Thyroid gland (tissue), 4 donors: ENCODE measurements around the gene YAP1. TPM values are rescaled to one million over a fixed set of nuclear protein-coding genes. Genes with fewer than 3 reads are reported as not detected.

Experiments used
- DNase-seq, 2 donors: peaks; one replicate each; pipeline ENCODE4 v3.0.0-alpha.2; 2019
- H3K27ac ChIP-seq, 3 donors: fragments of 200-600 bp; sonication (generic); 1 replicate in 2 of 3; 2 replicates in 1 of 3; pipeline ENCODE4 v1.5.1; 2016 to 2019; ENCODE audit warnings: mild to moderate bottlenecking in 1 of 3, moderate library complexity in 1 of 3
- H3K27me3 ChIP-seq: fragments of 200-600 bp; sonication (generic); one replicate; pipeline ENCODE4 v1.5.1; 2019
- H3K36me3 ChIP-seq, 2 donors: fragments of 200-600 bp; sonication (generic); one replicate each; pipeline ENCODE4 v1.5.1; 2016 to 2019
- H3K4me1 ChIP-seq, 2 donors: fragments of 200-600 bp; sonication (generic); one replicate each; pipeline ENCODE4 v1.5.1; 2017 to 2019
- H3K4me3 ChIP-seq, 3 donors: fragments of 200-600 bp; sonication (generic); replicated peaks in 1 of 3; 1 replicate in 2 of 3; 2 replicates in 1 of 3; pipeline ENCODE4 v1.5.1; 2016; ENCODE audit warnings: mild to moderate bottlenecking in 1 of 3
- H3K9me3 ChIP-seq: fragments of 200-600 bp; sonication (generic); one replicate; pipeline ENCODE4 v1.5.1; 2017
- POLR2A ChIP-seq, 2 donors: fragments of 450-650 bp; IDR thresholded peaks; one replicate each; pipeline ENCODE4 v1.6.1; 2017; ENCODE audit warnings: antibody characterized with exemption in 2 of 2, mild to moderate bottlenecking in 2 of 2, moderate library complexity in 1 of 2
- WGBS, 2 donors: methylation state at CpG; one replicate each; pipeline ENCODE4 v1.1.5; 2017; 5-methylcytosine and 5-hydroxymethylcytosine counted together
- intact Hi-C: fragments of 100-400 bp; cut with DNase I; formaldehyde crosslinking; loops from one replicate; pipeline ENCODE4 v1.15.1; 2023
- total RNA-seq, 4 donors: library from RNA; depleted of rRNA; stranded (reverse); fragments of >200 nt; gene quantifications; one replicate each; pipeline ENCODE4 v1.2.3, GENCODE V29; 2016
- TF ChIP-seq, protein P1 (sequence below), 6 experiments: fragments of 200-600 bp in 3 of 6; fragments of 450-650 bp in 3 of 6; sonication (generic) in 3 of 6; IDR thresholded peaks; one replicate each; pipeline ENCODE4 v1.5.1; 2016 to 2019; ENCODE audit warnings: antibody characterized with exemption in 6 of 6, mild to moderate bottlenecking in 2 of 6, inconsistent platforms in 1 of 6, moderate library complexity in 1 of 6

YAP1 gene
- total RNA-seq, 4 donors from 2014 or later, result 162 to 202 (median 176) TPM

DNA sequence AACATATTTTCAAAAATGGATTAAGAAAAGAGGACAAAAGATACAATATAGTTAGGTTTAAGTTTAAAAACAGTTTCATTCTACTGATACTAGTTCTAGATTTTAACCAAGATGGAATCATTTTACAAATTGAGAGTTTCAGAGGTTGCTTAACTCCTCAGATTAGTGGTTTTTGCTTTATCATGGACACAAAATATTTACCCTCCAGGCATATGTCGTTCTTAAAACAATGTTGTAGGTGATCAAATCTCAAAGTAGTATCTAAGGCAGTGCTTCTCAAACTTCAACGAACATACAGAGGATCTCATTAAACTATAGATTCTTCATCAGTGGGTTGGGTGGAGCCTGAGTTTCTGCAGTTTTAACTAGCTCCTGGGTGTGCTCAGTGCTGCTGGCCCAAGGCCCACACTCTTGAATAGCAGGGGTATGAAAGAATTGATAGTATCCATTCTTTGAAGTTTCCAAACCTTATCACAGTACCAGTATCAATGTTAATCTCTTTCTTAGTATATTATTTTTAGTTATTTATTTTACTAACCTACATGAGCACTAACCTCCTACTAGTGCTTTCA, 48.0 kb downstream of the YAP1 start:
- intact Hi-C loops, result no loop called here
- no peaks in the 10 kb centered on the region for H3K27me3 ChIP-seq
- no peak overlapping the region for H3K4me3 ChIP-seq
- TF ChIP-seq, protein P1, sequence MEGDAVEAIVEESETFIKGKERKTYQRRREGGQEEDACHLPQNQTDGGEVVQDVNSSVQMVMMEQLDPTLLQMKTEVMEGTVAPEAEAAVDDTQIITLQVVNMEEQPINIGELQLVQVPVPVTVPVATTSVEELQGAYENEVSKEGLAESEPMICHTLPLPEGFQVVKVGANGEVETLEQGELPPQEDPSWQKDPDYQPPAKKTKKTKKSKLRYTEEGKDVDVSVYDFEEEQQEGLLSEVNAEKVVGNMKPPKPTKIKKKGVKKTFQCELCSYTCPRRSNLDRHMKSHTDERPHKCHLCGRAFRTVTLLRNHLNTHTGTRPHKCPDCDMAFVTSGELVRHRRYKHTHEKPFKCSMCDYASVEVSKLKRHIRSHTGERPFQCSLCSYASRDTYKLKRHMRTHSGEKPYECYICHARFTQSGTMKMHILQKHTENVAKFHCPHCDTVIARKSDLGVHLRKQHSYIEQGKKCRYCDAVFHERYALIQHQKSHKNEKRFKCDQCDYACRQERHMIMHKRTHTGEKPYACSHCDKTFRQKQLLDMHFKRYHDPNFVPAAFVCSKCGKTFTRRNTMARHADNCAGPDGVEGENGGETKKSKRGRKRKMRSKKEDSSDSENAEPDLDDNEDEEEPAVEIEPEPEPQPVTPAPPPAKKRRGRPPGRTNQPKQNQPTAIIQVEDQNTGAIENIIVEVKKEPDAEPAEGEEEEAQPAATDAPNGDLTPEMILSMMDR (IDR thresholded peaks at IDR 0.05), result no peak
- TF ChIP-seq POLR2A (IDR thresholded peaks at IDR 0.05), result no peak
- DNase-seq, result peak; percentile 9 to 20
- H3K4me1 ChIP-seq, result peaks cover 33 to 61% of the 10 kb centered on the region in 2 donors
- WGBS, 2 donors, result 45 to 49% methylated on average over 2 of the region's 2 CpGs
- no peaks in the 10 kb centered on the region for H3K36me3 ChIP-seq
- H3K9me3 ChIP-seq, result no peaks in the 10 kb centered on the region
- H3K27ac ChIP-seq, result peak overlapping the region in 1 of 3 donors; percentile 53

DNA sequence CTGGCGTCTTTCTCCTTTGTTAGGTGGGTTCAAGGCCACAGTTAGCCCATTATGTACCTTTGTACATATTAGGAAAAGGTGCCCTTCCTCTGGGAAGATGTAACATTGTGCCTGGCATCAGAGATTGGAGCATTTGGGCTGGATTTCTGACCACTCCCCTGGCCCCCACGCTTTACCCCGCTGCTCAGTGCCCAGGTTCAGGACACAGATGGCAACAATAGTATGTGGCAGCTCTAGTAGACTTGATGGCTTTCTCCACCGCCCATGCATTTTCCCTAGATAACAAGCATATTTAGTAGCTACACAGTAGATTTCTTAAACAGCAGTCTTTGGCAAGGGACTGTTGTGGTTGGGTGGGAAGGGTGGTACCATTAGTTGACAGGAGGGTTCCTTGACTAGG, 53.1 kb downstream of the YAP1 start:
- Histone ChIP-seq H3K36me3 (no peaks in the 10 kb centered on the region), H3K9me3 (no peaks in the 10 kb centered on the region), H3K4me3 (no peak overlapping the region), H3K27me3 (no peaks in the 10 kb centered on the region), H3K27ac (no peak overlapping the region), H3K4me1 (peaks cover 10 to 37% of the 10 kb centered on the region in 2 donors)
- WGBS, 2 donors, result 93 to 100% methylated on average over 4 of the region's 4 CpGs
- TF ChIP-seq, protein P1 (IDR thresholded peaks at IDR 0.05), result no peak
- TF ChIP-seq POLR2A (IDR thresholded peaks at IDR 0.05), result no peak
- no peak for DNase-seq
- intact Hi-C loops, result no loop called here

DNA sequence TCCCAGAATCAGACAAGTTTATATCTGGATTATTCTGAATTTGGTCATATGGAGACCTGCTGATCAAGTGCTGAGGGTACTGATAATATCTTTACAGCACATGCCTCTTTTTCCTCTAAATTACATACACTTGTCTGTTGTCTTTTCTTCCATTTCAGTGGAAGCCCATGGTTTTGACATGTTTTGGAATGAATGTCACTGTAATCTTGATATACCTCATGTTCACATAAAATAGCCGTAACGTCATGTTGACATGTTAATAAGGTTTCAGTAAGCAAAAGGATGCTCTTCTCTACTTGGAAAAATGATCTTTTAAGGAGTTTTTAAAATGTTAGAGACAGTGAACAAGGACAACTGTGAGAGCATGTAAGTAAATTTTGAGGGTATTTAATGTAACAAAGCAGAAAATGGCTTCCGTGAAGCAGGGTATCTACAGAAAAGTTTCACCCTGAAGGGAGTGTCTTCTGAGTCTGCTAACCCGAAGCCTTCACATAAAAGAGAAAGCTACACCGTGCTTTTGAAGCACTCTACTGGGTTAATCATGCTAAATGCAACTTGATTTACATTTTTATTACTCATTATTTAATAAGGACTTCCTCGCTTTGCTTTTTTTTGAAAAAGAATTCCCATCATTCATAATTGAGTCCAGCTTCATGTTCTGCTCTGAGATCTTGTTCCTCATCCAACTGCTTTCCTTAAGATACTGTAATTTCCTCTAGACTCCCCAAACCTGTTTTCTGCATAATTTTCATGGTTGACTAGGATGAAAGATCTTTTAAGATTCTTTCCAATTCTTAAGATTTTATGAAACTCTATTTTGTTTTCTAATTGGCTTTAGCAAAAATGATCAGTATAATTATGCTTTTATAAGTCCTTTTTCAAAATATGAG, 56.2 kb downstream of the YAP1 start:
- TF ChIP-seq, protein P1 (IDR thresholded peaks at IDR 0.05), result no peak
- TF ChIP-seq POLR2A (IDR thresholded peaks at IDR 0.05), result no peak
- no peak for DNase-seq
- no peak overlapping the region for H3K27ac ChIP-seq
- WGBS, 2 donors, result 94 to 96% methylated on average over 6 of the region's 6 CpGs
- intact Hi-C loops, result no loop called here
- H3K4me1 ChIP-seq, result peaks cover 22 to 54% of the 10 kb centered on the region in 2 donors
- no peaks in the 10 kb centered on the region for H3K27me3 ChIP-seq
- no peaks in the 10 kb centered on the region for H3K36me3 ChIP-seq
- no peak overlapping the region for H3K4me3 ChIP-seq
- no peaks in the 10 kb centered on the region for H3K9me3 ChIP-seq

DNA sequence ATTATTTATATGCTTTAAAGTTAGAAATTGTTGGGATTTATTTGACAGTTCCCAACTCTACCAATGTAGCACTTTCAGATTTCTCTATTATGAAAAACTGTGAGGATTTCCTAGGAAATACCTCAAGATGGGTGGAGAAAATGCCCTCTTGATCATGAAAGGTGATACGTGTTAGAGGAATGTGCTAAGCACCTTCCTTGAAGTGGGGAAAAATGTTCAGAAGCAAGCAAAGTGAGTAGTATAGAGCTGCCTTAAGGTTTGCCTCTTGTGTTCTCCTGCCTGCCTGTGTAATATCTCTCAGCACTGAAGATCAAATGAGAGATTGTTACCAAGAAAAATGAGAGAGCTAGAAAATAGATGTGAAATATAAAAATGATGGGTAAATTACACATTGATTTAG, 58.2 kb downstream of the YAP1 start:
- no peaks in the 10 kb centered on the region for H3K27me3 ChIP-seq
- TF ChIP-seq POLR2A (IDR thresholded peaks at IDR 0.05), result no peak
- TF ChIP-seq, protein P1 (IDR thresholded peaks at IDR 0.05), result no peak
- no peak for DNase-seq
- H3K36me3 ChIP-seq, result no peaks in the 10 kb centered on the region
- intact Hi-C loops, result no loop called here
- WGBS, 2 donors, result 43 to 46% methylated on average over 1 of the region's 1 CpG
- no peaks in the 10 kb centered on the region for H3K9me3 ChIP-seq
- H3K27ac ChIP-seq, result peak overlapping the region in 1 of 3 donors; percentile 6
- H3K4me3 ChIP-seq, result no peak overlapping the region
- H3K4me1 ChIP-seq, result peaks cover 26 to 57% of the 10 kb centered on the region in 2 donors

DNA sequence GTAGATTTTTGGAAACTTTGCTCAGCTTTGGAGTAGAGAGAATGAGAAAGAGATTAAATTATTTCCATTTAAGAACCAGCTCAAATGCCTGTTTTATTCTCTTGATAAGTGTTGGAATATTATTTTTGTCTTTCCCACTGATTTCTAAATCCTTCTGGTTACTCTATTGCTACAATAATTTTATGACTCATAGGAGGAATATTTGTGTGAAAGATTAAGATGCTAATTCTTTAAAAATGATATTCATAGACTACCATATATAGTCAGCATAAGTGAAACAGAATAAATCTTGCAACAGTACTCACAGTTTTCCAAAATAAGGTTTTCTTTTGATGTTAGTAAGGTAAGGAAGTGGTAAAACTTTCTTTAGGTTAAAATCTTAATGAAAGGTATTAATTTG, 60.9 kb downstream of the YAP1 start:
- DNase-seq, result no peak
- no peaks in the 10 kb centered on the region for H3K9me3 ChIP-seq
- no peaks in the 10 kb centered on the region for H3K36me3 ChIP-seq
- H3K4me1 ChIP-seq, result peaks cover 20 to 49% of the 10 kb centered on the region in 2 donors
- intact Hi-C loops, result no loop called here
- no peak for TF ChIP-seq POLR2A (IDR thresholded peaks at IDR 0.05)
- TF ChIP-seq, protein P1 (IDR thresholded peaks at IDR 0.05), result no peak
- peak overlapping the region; percentile 45 to 64 (median 56) for H3K27ac ChIP-seq
- no peaks in the 10 kb centered on the region for H3K27me3 ChIP-seq
- no peak overlapping the region for H3K4me3 ChIP-seq
